ENCODE measurements around the gene CNTFR.

- TF ChIP-seq CTCF (IDR thresholded peaks at IDR 0.05) = no peak
- no peak for TF ChIP-seq POLR2A (IDR thresholded peaks at IDR 0.05)
Measured at GRCh38 chr9:34636791-34637355, 47.3 kb upstream of the CNTFR start.
